Neuronal stem cell (in vitro differentiated cells): ENCODE measurements around the gene KCNH5.

Experiments
- DNase-seq: peaks from one replicate; pipeline ENCODE4 v3.0.0-alpha.2; 2013; ENCODE audit warnings: low spot score
- H2AFZ ChIP-seq: one replicate; pipeline ENCODE4 v1.6.1; 2013; ENCODE audit warnings: mild to moderate bottlenecking, low read length, inconsistent platforms
- H2AK5ac ChIP-seq: 2 replicates; pipeline ENCODE4 v1.6.1; 2013; ENCODE audit warnings: low read depth, mild to moderate bottlenecking, inconsistent platforms, low read length, moderate library complexity, mixed read lengths
- H2BK120ac ChIP-seq: 2 replicates; pipeline ENCODE4 v1.6.1; 2013; ENCODE audit warnings: low read depth, mild to moderate bottlenecking, inconsistent platforms, low read length, moderate library complexity, mixed read lengths
- H2BK12ac ChIP-seq: one replicate; pipeline ENCODE4 v1.6.1; 2013; ENCODE audit warnings: low read length, inconsistent platforms
- H2BK15ac ChIP-seq: 2 replicates; pipeline ENCODE4 v1.6.1; 2013; ENCODE audit warnings: mild to moderate bottlenecking, low read length, inconsistent platforms, mixed read lengths
- H2BK5ac ChIP-seq: one replicate; pipeline ENCODE4 v1.6.1; 2013; ENCODE audit warnings: inconsistent platforms, mild to moderate bottlenecking, low read length, moderate library complexity
- H3K14ac ChIP-seq: one replicate; pipeline ENCODE4 v1.6.1; 2013; ENCODE audit warnings: low read length, inconsistent platforms
- H3K18ac ChIP-seq: 2 replicates; pipeline ENCODE4 v1.6.1; 2013; ENCODE audit warnings: low read length, inconsistent platforms
- H3K23ac ChIP-seq: 2 replicates; pipeline ENCODE4 v1.6.1; 2013; ENCODE audit warnings: low read depth, mild to moderate bottlenecking, mixed read lengths, low read length, inconsistent platforms; ENCODE audit not compliant: poor library complexity
- H3K27ac ChIP-seq: replicated peaks from 3 replicates; pipeline ENCODE4 v1.5.1; 2013; ENCODE audit warnings: low read length, inconsistent platforms
- H3K27me3 ChIP-seq, 3 experiments: 2 replicates each; pipeline ENCODE4 v1.6.1; 2013; ENCODE audit warnings: low read length in 3 of 3, mild to moderate bottlenecking in 2 of 3, inconsistent platforms in 1 of 3, low read depth in 1 of 3, mixed read lengths in 1 of 3, moderate library complexity in 1 of 3; ENCODE audit not compliant: control insufficient read depth in 3 of 3, insufficient read depth in 3 of 3
- H3K36me3 ChIP-seq, 2 donors: replicated peaks in 1 of 2; 2 replicates each; pipeline ENCODE4 v1.6.1; 2013; ENCODE audit warnings: low read length in 2 of 2; ENCODE audit not compliant: control insufficient read depth in 2 of 2, insufficient read depth in 2 of 2
- H3K4ac ChIP-seq: 2 replicates; pipeline ENCODE4 v1.6.1; 2013; ENCODE audit warnings: inconsistent platforms, mild to moderate bottlenecking, low read length, moderate library complexity
- H3K4me1 ChIP-seq, 2 donors: 1 replicate in 1 of 2; 2 replicates in 1 of 2; pipeline ENCODE4 v1.6.1; 2013; ENCODE audit warnings: low read length in 2 of 2, low read depth in 1 of 2; ENCODE audit not compliant: control insufficient read depth in 2 of 2, insufficient read depth in 1 of 2
- H3K4me2 ChIP-seq: one replicate; pipeline ENCODE4 v1.6.1; 2013; ENCODE audit warnings: mild to moderate bottlenecking, low read length, inconsistent platforms; ENCODE audit not compliant: insufficient read depth, poor library complexity, severe bottlenecking
- H3K4me3 ChIP-seq, 2 donors: 2 replicates each; pipeline ENCODE4 v1.5.1; 2013; ENCODE audit warnings: low read length in 2 of 2, mild to moderate bottlenecking in 2 of 2, inconsistent platforms in 1 of 2, moderate library complexity in 1 of 2
- H3K79me1 ChIP-seq: one replicate; pipeline ENCODE4 v1.6.1; 2013; ENCODE audit warnings: low read depth, mild to moderate bottlenecking, inconsistent platforms, low read length, moderate library complexity
- H3K9ac ChIP-seq: one replicate; pipeline ENCODE4 v1.6.1; 2013; ENCODE audit warnings: mild to moderate bottlenecking, low read depth, low read length, inconsistent platforms; ENCODE audit not compliant: poor library complexity
- H3K9me3 ChIP-seq, 2 donors: replicated peaks in 1 of 2; 2 replicates each; pipeline versions ENCODE3 to v1.6.1; 2013; ENCODE audit warnings: low read length in 2 of 2, mild to moderate bottlenecking in 2 of 2, inconsistent platforms in 1 of 2, low read depth in 1 of 2, mixed read lengths in 1 of 2, moderate library complexity in 1 of 2; ENCODE audit not compliant: control insufficient read depth in 2 of 2, insufficient read depth in 1 of 2
- H4K8ac ChIP-seq: one replicate; pipeline ENCODE4 v1.6.1; 2013; ENCODE audit warnings: low read depth, mild to moderate bottlenecking, inconsistent platforms, low read length, moderate library complexity
- H4K91ac ChIP-seq: one replicate; pipeline ENCODE4 v1.6.1; 2013; ENCODE audit warnings: low read length, low read depth, mild to moderate bottlenecking, inconsistent platforms; ENCODE audit not compliant: poor library complexity
- WGBS, 2 donors: extraction: QIAGEN DNeasy Blood & Tissue Kit; methylation state at CpG; one replicate each; pipeline ENCODE4 v1.1.7; 2013; ENCODE audit warnings: missing lambda C conversion rate in 2 of 2, mixed read lengths in 1 of 2; ENCODE audit not compliant: insufficient read length in 2 of 2, insufficient replicate concordance in 1 of 2; ENCODE audit errors: extremely low coverage in 2 of 2; 5-methylcytosine and 5-hydroxymethylcytosine counted together

KCNH5 gene

GRCh38 chr14:63051301-63051700 is 6.0 kb upstream of the KCNH5 start:
- Histone ChIP-seq H3K18ac (no peak overlapping the region), H3K4me3 (no peak overlapping the region), H3K36me3 (no peaks in the 10 kb centered on the region), H2BK12ac (no peak overlapping the region), H4K8ac (no peak overlapping the region), H2AFZ (no peak overlapping the region), H2BK15ac (no peak overlapping the region), H3K79me1 (no peaks in the 10 kb centered on the region), H3K27ac (no peak overlapping the region), H3K14ac (no peak overlapping the region), H3K4ac (no peak overlapping the region), H3K9me3 (no peaks in the 10 kb centered on the region), H2AK5ac (no peak overlapping the region), H3K4me1 (peaks cover 0 to 5% of the 10 kb centered on the region in 2 donors), H3K23ac (no peak overlapping the region), H3K4me2 (no peak overlapping the region), H4K91ac (no peak overlapping the region), H2BK120ac (no peak overlapping the region), H2BK5ac (no peak overlapping the region), H3K9ac (no peak overlapping the region), H3K27me3 (peaks cover 0 to 41% (median 6%) of the 10 kb centered on the region in 3 experiments)
- no peak for DNase-seq
- WGBS, 2 donors = no CpG with 5 or more reads among the region's 2 CpGs

- Histone ChIP-seq H3K4me3 (no peak overlapping the region), H3K79me1 (no peaks in the 10 kb centered on the region), H3K9ac (no peak overlapping the region), H2AK5ac (no peak overlapping the region), H3K4me2 (no peak overlapping the region), H3K9me3 (no peaks in the 10 kb centered on the region), H3K4ac (no peak overlapping the region), H2BK120ac (no peak overlapping the region), H2AFZ (no peak overlapping the region), H3K27me3 (peaks cover 0 to 47% (median 9%) of the 10 kb centered on the region in 3 experiments), H3K14ac (no peak overlapping the region), H2BK5ac (no peak overlapping the region), H3K36me3 (no peaks in the 10 kb centered on the region), H3K18ac (no peak overlapping the region), H4K8ac (no peak overlapping the region), H3K27ac (no peak overlapping the region), H2BK15ac (no peak overlapping the region), H4K91ac (no peak overlapping the region), H3K23ac (no peak overlapping the region), H3K4me1 (peaks cover 2 to 6% of the 10 kb centered on the region in 2 donors), H2BK12ac (no peak overlapping the region)
- DNase-seq = no peak
- WGBS, 2 donors = no CpG with 5 or more reads among the region's 2 CpGs
These were observed 5.4 kb upstream of the KCNH5 start for GRCh38 chr14:63050694-63051093.

DNA sequence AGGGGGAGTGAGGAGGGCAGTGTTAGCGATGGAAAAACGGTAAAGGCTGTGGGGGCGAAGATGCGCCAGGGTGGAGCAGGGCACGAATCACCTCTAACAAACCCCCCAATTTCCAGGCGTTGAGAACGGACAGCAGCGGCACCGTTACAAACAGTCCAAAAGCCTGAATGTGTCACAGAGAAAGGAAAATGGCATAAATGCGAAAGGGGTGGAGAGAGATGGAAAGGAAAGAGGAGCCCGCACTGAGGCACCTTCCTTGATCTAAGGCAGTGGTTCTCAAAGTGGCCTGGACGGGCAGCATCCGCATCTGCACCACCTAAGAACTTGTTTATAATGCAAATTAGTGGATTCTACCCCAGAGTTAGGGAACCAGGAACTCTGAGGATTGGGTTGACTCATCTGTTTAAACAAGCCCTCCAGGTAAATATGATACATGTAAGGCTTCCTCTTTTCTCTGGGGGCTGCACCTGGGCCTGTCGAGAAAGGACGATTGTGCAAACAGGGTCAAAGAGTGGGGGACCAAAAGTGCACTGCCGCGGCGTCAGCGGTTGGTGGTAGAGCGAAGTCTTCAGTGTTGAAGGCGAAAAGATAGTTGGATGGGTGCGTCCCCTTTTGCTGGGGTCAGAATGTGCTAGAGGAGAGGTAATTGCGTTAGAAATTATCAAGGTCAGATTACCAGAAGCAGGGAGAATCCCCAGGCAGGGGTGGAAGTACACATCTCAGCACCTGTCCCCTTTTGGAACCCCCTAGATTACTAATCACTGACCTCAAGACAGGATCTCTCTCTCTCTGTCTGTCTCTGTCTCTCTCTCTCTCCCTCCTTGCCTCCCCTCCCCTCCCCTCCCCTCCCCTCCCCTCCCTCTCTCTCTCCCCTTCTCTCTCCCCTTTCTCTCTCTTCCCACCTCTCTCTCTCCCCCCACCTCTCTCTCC is 1.3 kb upstream of the KCNH5 start:
- Histone ChIP-seq H2AFZ (peak overlapping the region; percentile 100), H3K79me1 (no peaks in the 10 kb centered on the region), H3K4me1 (peaks cover 2 to 6% of the 10 kb centered on the region in 2 donors), H3K23ac (no peak overlapping the region), H4K91ac (no peak overlapping the region), H4K8ac (no peak overlapping the region), H2BK120ac (no peak overlapping the region), H3K4ac (no peak overlapping the region), H3K9me3 (no peaks in the 10 kb centered on the region), H3K27ac (no peak overlapping the region), H2AK5ac (no peak overlapping the region), H3K4me2 (peak overlapping the region; percentile 96), H2BK15ac (no peak overlapping the region), H2BK5ac (peak overlapping the region; percentile 72), H3K36me3 (no peaks in the 10 kb centered on the region), H3K9ac (peak overlapping the region; percentile 72), H3K4me3 (peak overlapping the region; percentile 46 to 85), H3K18ac (peak overlapping the region; percentile 35), H3K27me3 (peaks cover 0 to 84% (median 9%) of the 10 kb centered on the region in 3 experiments), H2BK12ac (no peak overlapping the region), H3K14ac (no peak overlapping the region)
- WGBS, 2 donors = no CpG with 5 or more reads among the region's 23 CpGs
- DNase-seq = no peak

GRCh38 chr14:63045612-63046320 is 508 bp upstream of the KCNH5 start:
- Histone ChIP-seq H2AK5ac (no peak overlapping the region), H3K18ac (peak overlapping the region; percentile 90), H3K27me3 (peaks cover 0 to 88% (median 9%) of the 10 kb centered on the region in 3 experiments), H4K8ac (no peak overlapping the region), H3K79me1 (no peaks in the 10 kb centered on the region), H2BK5ac (peak overlapping the region; percentile 72), H3K4me1 (peaks cover 2 to 6% of the 10 kb centered on the region in 2 donors), H2BK15ac (no peak overlapping the region), H3K23ac (peak overlapping the region; percentile 31), H3K27ac (peak overlapping the region; percentile 82), H3K14ac (no peak overlapping the region), H3K9ac (peak overlapping the region; percentile 79), H3K4me3 (peak overlapping the region; percentile 46 to 85), H2BK120ac (peak overlapping the region; percentile 69), H2BK12ac (no peak overlapping the region), H3K36me3 (no peaks in the 10 kb centered on the region), H3K4me2 (peak overlapping the region; percentile 96), H2AFZ (peak overlapping the region; percentile 100), H3K9me3 (no peaks in the 10 kb centered on the region), H4K91ac (no peak overlapping the region), H3K4ac (no peak overlapping the region)
- peak; percentile 79 for DNase-seq
- WGBS, 2 donors = no CpG with 5 or more reads among the region's 70 CpGs
